Activated CD8-positive, alpha-beta memory T cell treated with anti-CD3 and anti-CD28 coated beads, Interleukin-2, amount 50 U/mL, for 4 hours (primary cell): Measurements from ENCODE around the gene MID1IP1.

ENCODE experiments used
- DNase-seq: peaks from one replicate; pipeline ENCODE4 v3.0.0-alpha.2; 2020

Gene MID1IP1

GRCh38 chrX:38800981-38801845 is at the start of gene MID1IP1:
MID1IP1 (plus strand) TSS chrX:38801459; CDS start chrX:38804947, 3,488 bp downstream.
- DNase-seq, result peak; percentile 68

GRCh38 chrX:38754102-38754790 is 47.0 kb upstream of the MID1IP1 start:
- DNase-seq, result peak; percentile 29

- no peak for DNase-seq
Measured at GRCh38 chrX:38754818-38755718, 46.2 kb upstream of the MID1IP1 start.

GRCh38 chrX:38760883-38761282 is 40.4 kb upstream of the MID1IP1 start:
- no peak for DNase-seq

- no peak for DNase-seq
Measured at GRCh38 chrX:38768079-38768478, 33.2 kb upstream of the MID1IP1 start.

GRCh38 chrX:38770152-38770551 is 31.1 kb upstream of the MID1IP1 start:
- DNase-seq, result no peak

GRCh38 chrX:38774249-38774648 is 27.0 kb upstream of the MID1IP1 start:
- DNase-seq, result no peak

- DNase-seq, result no peak
Measured at GRCh38 chrX:38796946-38797345, 4.3 kb upstream of the MID1IP1 start.

GRCh38 chrX:38798956-38799355 is 2.3 kb upstream of the MID1IP1 start:
- DNase-seq, result no peak

- peak; percentile 19 for DNase-seq
Measured at GRCh38 chrX:38799995-38800580, 1.2 kb upstream of the MID1IP1 start.

GRCh38 chrX:38803243-38803587 is 2.0 kb downstream of the MID1IP1 start:
- DNase-seq, result no peak

GRCh38 chrX:38803588-38804431 is 2.6 kb downstream of the MID1IP1 start:
- DNase-seq, result peak; percentile 61

- no peak for DNase-seq
Measured at GRCh38 chrX:38804432-38804681, 3.1 kb downstream of the MID1IP1 start.

- DNase-seq, result peak; percentile 41
Measured at GRCh38 chrX:38804682-38805431, 3.6 kb downstream of the MID1IP1 start.

- peak; percentile 60 for DNase-seq
Measured at GRCh38 chrX:38805432-38806389, 4.5 kb downstream of the MID1IP1 start.

- DNase-seq, result no peak
Measured at GRCh38 chrX:38806875-38807621, 5.8 kb downstream of the MID1IP1 start.

- no peak for DNase-seq
Measured at GRCh38 chrX:38807873-38808272, 6.6 kb downstream of the MID1IP1 start.

- no peak for DNase-seq
Measured at GRCh38 chrX:38811515-38812243, 10.4 kb downstream of the MID1IP1 start.

GRCh38 chrX:38816155-38816554 is 14.9 kb downstream of the MID1IP1 start:
- DNase-seq, result no peak
